ENCODE data around the gene RAP1GAP2.

Gene RAP1GAP2

DNA sequence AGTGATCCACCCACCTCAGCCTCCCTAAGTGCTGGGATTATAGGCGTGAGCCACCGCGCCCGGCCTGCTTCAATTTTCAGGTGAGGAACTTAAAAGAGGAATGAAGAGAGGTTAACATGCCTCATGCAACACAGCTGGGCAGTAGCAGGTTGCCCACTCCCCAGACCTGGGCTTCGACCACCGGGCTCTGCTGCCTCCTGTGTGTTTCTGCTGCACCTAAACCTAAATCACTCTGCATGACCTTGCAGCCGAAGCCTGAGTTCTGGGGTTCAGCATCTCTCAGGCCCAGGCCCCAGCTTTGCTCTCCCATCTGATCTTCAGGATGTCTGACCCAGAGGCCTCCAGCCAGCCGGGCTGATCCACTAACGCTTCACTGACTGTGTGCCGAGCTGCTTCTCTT is 154.6 kb downstream of the RAP1GAP2 start:
- DNase-seq, result no peak

- DNase-seq, result no peak
Measured at GRCh38 chr17:2952174-2952845, 156.1 kb downstream of the RAP1GAP2 start.

- no peak for DNase-seq
Measured at GRCh38 chr17:2954898-2955445, 158.7 kb downstream of the RAP1GAP2 start.

GRCh38 chr17:2955931-2956582 is 159.8 kb downstream of the RAP1GAP2 start:
- no peak for DNase-seq

- DNase-seq, result no peak
Measured at GRCh38 chr17:2957631-2958286, 161.5 kb downstream of the RAP1GAP2 start.

- DNase-seq, result no peak
Measured at GRCh38 chr17:2958706-2959222, 162.5 kb downstream of the RAP1GAP2 start.

GRCh38 chr17:2959371-2960130 is 163.3 kb downstream of the RAP1GAP2 start:
- DNase-seq, result no peak

DNA sequence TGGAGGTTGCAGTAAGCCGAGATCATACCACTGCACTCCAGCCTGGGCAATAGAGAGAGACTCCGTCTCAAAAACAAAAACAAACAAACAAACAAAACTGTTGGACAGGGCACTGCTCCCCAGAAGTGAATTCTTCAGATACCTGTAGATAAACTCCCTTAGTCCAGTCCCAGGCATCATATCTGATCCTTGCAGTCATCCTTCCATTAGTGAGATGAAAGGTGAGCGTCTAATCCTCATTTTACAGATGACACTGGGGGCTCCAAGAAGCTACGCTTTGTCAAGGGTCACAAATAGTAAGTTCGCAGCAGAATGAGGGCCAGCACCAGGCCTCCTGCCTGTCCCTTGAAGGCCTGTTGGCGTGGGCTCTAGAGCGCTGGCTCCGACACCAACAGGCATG is 165.2 kb downstream of the RAP1GAP2 start:
- DNase-seq, result no peak

DNA sequence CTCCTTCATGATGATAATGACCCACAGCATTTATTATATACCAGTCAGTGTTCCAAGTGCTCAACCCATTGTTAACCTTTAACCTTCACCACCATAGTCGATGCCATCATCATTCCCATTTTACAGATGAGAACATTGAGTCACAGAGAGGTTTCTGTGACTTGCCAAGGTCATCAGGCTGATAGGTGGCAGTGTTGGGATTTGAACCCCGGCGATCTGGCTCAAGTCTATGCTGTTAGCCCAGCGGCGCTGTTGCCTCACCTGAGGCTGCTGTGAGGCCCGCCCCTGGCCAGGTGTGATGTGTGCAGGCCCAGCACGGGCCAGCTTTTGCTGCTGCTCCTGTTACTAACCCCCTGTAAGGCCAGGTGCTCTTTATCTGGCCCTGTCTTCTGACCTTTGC is 166.0 kb downstream of the RAP1GAP2 start:
- no peak for DNase-seq

- DNase-seq, result no peak
Measured at GRCh38 chr17:2962729-2963128, 166.5 kb downstream of the RAP1GAP2 start.

DNA sequence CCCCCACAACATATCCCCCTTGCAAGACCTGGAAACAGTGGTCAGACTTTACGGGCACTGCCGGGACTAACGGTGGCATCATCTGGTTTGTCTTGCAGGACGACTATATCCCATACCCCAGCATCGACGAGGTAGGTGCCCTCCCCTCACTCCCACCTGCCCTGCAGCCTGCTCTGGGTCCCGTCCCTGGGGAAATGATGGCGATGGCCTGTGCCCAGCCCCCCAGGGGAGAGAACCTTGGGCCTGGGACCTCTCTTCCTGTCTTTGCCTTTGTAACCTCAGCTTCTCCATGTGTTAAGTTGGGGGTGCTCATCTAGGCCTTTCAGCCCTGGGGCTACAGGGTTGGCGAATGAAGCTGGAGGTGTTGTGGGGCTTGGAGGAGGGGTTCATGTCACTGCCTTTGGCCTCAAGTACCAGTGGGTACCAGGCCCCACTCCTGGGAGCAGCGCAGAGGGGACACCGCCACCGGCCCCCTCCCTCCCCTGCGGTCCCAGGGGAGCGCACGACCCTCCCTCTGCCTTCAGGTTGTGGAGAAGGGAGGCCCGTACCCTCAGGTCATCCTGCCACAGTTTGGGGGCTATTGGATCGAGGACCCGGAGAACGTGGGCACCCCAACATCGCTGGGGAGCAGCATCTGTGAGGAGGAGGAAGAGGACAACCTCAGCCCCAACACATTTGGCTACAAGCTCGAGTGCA is 167.2 kb downstream of the RAP1GAP2 start:
- DNase-seq, result no peak

DNA sequence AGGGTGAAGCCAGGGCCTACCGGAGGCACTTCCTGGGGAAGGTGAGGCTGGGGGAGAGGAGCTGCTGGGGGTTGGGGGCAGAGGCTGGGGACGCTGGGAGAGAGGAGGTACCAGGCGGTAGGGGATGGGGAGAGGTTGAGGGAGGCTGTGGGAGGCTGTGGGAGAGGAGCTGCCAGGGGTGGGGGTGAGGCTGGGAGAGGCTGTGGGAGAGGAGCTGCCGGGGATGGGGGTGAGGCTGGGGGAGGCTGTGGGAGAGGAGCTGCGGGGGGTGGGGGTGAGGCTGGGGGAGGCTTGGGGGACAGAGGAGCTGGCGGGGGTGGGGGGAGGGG is 167.8 kb downstream of the RAP1GAP2 start:
- no peak for DNase-seq

DNA sequence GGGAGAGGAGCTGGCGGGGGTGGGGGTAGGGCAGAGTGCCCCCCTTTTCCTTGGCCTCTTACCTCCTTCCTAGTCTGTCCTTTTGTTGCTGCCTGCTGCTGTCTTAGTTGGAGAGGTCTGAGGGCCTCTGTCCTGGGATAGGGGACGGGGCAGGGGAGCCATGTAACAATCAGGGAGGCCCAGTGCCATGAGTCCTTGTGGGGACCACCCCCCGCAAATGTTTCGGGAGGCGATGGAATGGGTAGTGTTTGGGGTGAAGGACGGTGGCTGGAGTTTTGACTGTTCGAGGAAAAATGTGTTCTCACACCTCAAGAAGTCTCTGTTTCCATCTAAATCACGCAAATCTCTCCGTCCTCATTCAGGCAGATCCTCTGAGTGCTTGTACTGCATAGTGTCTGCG is 168.1 kb downstream of the RAP1GAP2 start:
- DNase-seq, result no peak

DNA sequence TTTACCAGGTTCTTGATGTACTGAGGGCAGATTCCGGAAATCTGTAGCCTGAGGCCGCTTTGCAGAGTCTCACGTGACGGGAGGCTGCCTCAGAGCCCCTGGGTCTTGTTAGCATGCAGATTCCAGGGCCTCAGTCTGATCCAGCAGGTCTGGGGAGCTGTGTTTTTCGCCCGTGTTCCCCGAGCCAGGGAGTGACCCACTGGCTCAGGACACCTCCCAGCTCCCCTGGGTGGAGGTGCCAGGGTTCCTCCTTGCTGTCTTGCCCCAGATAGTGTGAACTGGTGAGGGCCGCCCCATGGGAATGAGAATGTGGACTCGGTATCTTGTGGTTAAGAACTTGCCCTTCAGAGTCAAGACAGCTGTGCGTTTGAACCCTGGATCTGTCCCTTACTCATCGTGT is 168.6 kb downstream of the RAP1GAP2 start:
- DNase-seq, result no peak

- no peak for DNase-seq
Measured at GRCh38 chr17:2965621-2966595, 169.7 kb downstream of the RAP1GAP2 start.

- no peak for DNase-seq
Measured at GRCh38 chr17:2967515-2967914, 171.3 kb downstream of the RAP1GAP2 start.

DNA sequence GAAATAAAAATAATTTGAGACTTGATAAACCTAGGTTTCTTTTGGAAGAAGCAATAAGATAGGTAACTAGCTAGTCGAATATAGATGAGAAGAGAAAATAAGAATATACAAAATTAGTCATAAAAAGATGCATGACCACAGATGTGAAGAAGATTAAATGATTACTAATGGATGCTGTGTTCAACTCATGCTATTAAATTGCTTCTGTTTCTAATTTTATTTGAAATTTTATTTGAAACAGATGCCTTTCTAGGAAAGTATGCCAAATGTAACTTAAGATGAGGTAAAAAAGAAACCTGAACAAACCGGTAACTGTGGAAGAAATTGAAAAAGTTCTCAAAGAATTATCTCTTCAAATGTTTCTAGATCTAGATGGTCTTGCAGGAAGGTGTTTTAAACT is 175.6 kb downstream of the RAP1GAP2 start:
- no peak for DNase-seq

DNA sequence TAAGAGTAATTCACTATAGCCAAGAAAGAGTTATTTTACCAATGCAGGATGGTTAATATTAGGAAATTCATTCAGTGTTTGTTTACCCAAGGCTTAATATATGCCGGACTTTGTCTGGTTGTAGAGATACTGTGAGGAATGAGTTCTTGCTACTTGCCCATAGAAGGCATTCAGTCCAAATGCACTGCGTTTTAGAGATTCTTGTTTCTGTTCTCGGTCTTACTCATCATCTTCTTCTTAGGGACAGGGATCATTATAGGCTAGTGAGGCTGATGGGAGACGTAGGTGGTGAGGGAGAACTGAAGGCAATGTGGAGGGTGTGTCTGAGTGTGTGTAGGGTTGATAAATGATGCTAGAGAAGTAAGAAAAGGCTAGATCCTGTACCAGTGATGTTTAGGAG is 176.5 kb downstream of the RAP1GAP2 start:
- no peak for DNase-seq

GRCh38 chr17:2974347-2974746 is 178.1 kb downstream of the RAP1GAP2 start:
- no peak for DNase-seq

- DNase-seq, result no peak
Measured at GRCh38 chr17:2975469-2975958, 179.3 kb downstream of the RAP1GAP2 start.

- DNase-seq, result no peak
Measured at GRCh38 chr17:2977157-2977556, 180.9 kb downstream of the RAP1GAP2 start.

Measured in activated CD4-positive, alpha-beta T cell treated with anti-CD3 and anti-CD28 coated beads for 4 hours (primary cell).